GM12864 (cell line): ENCODE results near the gene FNDC3B.
A peak's percentile ranks its signal among the peaks of the same experiment; 100 is the strongest.

Experiments
- DNase-seq: peaks from one replicate; pipeline ENCODE4 v3.0.0-alpha.2; 2011; ENCODE audit warnings: low read depth
- H3K4me3 ChIP-seq: 2 replicates; pipeline ENCODE4 v1.5.1; 2011; ENCODE audit warnings: mild to moderate bottlenecking, low read depth, low read length, control low read depth
- CTCF ChIP-seq: IDR thresholded peaks from 2 replicates; pipeline ENCODE4 v1.5.1; 2011; ENCODE audit warnings: low read depth, mild to moderate bottlenecking, moderate library complexity, low read length, control low read depth, inconsistent platforms; ENCODE audit errors: missing control alignments

FNDC3B gene

DNA sequence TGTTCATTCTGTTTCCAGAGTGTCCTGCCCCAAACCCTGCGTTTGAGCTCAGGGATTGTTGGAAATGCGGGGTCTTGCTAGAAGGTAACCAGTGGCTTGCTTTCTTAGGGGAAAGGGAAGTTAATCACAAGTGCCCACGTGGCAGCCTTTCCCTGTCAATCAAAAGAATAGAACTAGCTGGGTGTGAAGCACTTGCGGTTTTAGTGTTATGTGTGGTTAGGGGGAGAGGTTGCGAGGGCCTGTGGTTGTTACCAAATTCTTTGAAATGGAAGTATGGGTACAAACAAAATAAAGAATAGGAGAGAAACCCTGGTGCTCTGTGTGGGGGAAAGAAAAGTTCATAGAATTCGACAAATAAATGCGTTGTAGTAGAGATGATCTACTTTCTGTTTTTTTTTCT is 67.6 kb downstream of the FNDC3B start:
- peak; percentile 81 for DNase-seq
- no peak for TF ChIP-seq CTCF
- H3K4me3 ChIP-seq = no peak overlapping the region; the same call in 1 of the 2 replicates

DNA sequence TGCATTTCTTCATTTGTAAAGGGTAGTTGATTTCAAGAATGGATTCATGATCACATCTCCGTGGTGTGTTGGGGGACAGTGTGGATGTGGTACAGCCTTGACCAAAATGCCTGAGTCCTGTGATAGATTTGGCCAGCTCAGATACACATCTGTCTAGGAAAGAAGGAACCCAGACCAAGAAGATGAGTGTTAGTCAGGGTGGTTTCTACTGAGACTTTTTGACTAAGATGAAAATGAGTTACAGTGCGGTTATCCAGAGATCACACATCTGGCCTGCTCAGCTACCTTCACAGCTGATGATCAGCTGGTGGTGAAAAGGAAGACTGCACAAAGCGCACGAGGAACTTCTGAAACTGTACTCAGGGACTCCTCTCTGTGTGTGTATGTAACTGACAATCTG is 68.0 kb downstream of the FNDC3B start:
- peak; percentile 94 for DNase-seq
- H3K4me3 ChIP-seq = no peak overlapping the region; the same call in 1 of the 2 replicates
- peak; percentile 37 for TF ChIP-seq CTCF

DNA sequence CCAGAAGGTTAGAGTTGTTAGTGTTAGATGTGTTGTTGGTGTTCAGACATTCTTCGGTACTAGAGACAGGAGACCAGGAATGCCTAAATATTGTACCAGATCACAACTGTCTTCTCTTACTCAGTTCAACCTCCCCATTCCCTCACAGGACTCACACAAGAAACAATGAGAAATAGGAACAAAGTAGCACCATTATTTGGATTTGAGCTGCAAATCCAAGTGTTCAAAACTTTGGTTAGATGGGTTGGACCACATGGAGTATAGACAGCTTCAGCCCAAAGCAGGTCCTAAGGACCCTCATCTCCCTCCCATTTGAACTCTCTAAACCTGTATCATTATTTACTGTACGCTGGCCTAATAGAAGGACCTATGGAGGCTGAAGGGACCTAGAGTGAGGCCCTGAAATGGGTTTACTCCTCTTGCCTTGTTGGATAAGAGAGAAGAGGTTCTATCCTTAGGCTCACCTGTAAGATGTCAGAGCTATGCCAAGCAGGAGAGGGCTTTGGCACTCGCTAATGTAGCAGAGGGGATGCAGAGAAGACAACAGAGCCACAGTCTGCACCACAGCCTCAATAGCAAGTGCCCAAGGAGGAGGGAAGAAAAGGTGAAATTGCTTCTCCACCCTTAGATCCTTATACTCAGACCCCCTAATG is 70.9 kb downstream of the FNDC3B start:
- no peak overlapping the region for H3K4me3 ChIP-seq
- no peak for TF ChIP-seq CTCF
- DNase-seq = no peak

DNA sequence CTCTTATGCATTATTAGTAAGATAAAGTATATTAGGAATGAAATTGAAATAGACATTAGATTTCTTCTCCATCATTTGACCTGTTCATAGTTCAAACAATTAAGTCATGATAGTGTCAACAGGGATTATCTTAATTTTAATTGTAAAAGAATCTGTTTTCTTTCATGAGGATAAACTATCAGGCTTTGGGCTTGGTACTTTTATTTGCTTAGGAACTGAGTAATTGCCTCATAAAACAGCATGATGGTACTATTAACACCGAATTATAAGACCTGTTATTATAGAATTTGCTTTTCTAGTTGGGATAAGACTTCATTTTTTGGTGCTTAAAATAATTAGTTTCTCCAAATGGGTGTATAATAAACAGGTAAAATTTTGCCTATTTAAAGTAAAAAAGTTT is 71.8 kb downstream of the FNDC3B start:
- no peak overlapping the region for H3K4me3 ChIP-seq
- no peak for DNase-seq
- TF ChIP-seq CTCF = no peak

- H3K4me3 ChIP-seq = no peak overlapping the region
- no peak for DNase-seq
- no peak for TF ChIP-seq CTCF
These were observed 72.8 kb downstream of the FNDC3B start for GRCh38 chr3:172112078-172112733.

DNA sequence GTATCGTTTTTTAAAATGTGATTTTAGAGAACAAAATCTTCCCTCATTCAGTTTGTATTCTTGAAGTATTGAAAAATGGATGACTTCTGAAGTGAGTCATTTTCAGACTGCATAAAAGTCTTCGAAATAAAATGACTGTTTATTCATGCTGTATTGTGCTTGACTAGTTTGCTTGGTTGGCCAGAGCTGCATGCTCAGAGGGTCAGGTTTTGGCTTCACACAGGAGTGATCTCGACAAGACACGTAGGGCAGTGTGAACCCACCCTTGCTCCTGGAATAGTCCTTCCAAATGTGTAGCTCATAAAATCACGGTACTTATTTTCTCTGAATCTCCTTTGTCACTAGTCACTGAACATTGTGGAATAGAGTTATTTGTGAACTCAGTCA is 73.3 kb downstream of the FNDC3B start:
- no peak for TF ChIP-seq CTCF
- DNase-seq = no peak
- no peak overlapping the region for H3K4me3 ChIP-seq

DNA sequence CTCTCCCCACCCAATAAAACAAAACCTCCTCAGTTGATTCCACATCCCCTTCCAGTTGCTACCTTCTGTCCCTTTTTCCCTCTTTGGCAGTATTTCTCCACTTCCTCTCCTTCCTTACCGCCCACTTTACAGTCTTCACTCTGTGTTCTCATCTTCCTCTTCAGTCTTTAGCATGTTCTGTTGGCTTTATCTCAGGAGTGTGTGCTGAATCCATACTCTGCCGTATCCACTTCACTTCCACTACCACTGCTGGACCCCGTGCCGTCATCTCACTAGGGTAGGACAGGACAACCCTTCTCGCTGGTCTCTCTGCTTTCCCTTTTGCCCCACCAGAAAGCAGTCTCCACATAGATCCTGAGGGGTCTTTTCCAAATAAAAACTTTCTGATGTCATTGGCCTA is 74.3 kb downstream of the FNDC3B start:
- no peak overlapping the region for H3K4me3 ChIP-seq
- no peak for TF ChIP-seq CTCF
- no peak for DNase-seq
